Stimulated activated CD4-positive, alpha-beta T cell treated with anti-CD3 and anti-CD28 coated beads, Interleukin-12 subunit alpha, Interleukin-12 subunit beta, amount 100 ng/mL, for 48 hours (primary cell): ENCODE measurements around the gene CCSER1.
"Not testable (repeated sequence)": the region's sequence is repeated elsewhere in the genome, so short reads cannot be mapped to it uniquely, and the experiment has no call there.

Experiments
- DNase-seq, 3 donors: peaks; one replicate each; pipeline ENCODE4 v3.0.0-alpha.2; 2020; ENCODE audit warnings: low read depth in 2 of 3, low spot score in 1 of 3

The CCSER1 gene

DNA sequence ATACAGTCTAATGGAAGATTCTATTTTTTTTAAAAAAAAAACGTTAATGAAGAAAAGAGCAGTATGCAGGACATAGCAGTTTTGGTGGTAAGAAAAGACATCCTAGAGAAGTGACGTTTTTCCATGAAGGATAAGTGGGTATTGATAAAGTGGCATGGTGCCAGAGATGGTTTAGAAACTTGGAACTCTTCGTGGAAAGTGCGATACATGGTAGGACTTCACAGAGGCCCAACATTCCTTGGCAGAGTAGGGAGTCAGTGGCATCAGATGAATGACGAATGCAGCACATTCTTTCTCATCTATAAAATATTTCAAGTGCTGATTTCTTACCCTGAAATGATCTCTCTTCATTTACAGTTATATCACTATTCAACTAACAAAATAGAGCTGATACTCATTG lies 298.7 kb downstream of the CCSER1 start:
- DNase-seq = no peak

DNA sequence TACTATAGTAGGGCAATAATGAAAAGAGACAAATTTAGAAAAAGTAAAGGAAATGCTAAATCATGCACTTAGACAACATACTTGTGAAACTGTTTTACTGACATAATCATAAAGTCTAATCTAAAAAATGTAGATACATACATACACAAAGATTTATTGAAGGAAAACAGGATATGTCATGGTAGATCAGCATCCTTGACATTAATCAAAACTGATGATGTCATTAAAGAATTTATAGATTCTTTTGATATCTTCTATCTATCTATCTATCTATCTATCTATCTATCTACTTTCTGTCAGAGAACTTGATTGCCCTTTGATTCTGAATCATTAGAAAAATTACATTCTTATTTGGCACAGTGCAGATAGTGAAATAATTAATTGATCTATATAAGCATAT lies 311.3 kb downstream of the CCSER1 start:
- no peak for DNase-seq

DNA sequence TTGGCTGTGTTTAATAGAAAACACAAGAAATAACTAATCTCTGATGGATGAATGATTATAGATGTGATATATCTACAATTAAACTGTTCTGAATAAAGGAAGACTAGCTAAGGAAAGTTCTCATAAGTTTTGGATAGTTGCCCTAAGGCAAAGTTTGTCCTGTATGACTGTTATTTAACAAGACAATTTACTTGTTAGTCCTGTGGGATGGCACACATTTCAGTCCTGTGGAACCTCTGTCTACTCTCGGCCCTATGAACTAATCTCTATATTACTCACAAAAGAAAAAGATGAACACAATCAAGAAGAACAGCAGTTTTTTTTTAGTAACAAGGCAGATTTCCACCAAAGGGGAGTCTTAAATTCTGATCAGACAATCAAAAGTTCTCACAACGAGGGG lies 314.6 kb downstream of the CCSER1 start:
- no peak for DNase-seq

DNA sequence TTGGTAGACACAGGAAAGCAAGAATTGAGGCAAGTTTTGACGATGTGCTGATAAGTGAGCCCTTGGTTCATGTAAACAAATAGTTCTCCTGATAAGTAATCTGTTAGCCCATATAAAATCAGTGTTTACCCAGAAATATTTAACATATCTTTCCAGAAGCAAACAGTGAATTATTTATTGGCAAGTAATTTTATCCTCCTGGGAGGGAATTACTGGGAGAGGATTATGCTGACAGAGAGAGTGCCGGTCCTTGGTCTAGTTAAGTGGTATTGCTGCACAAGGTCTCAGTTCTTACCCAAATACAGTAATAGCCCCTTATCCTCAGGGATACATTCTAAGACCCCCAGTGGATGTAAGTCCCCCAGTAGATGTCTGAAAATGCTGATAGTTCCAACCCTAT lies 315.4 kb downstream of the CCSER1 start:
- no peak for DNase-seq

DNA sequence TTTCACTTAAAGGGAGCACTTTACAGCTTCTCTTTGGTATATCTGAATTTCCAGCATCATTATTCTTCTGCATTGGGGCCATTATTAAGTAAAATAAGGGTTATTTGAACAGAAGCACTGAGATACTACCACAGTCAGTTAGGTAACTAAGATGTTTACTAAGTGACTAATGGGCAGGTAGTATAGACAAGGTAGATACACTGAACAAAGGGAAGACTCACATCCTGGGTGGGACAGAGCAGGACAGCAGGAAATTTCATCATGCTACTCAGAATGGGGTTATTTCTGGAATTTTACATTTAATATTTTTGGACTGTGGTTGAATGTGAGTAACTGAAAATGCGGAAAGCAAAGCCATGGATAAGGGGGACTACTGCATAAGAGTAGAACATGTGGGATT lies 316.0 kb downstream of the CCSER1 start:
- DNase-seq = no peak

DNA sequence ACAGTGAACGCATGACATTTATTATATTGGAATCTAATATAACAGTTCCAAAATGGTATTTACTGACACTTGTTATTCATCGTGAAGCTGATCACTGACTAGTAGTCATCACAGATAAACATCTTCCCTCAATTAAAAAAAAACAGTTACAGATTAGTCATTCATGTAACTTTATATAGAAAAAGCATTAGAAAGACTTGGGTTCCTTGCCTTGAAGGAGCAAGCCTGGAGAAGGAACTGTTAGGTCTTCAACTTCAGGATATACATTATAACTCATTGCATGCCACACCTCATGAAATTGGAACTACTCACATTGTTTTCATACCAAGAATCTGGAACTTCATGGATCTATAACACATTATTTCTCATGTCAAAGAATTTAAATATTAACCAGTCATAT lies 317.7 kb downstream of the CCSER1 start:
- no peak for DNase-seq

DNA sequence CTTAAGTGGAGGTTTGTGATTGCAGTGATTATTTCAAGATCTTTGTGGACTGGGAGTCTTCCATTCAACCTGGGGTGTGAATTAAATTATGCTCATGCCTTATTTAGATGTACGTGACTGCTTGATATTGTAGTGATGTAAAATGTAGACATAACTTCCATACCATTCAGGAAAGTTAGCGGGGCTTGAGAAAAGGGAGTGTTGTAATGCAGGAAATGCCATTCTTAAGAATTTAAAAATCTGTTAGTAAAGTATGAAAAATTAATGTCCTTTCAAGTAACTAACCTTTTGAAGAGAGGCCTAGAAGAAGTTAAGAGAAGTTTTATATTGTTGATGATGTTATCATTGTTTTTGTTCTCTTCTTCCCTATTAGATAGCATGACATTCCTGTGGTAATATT lies 318.2 kb downstream of the CCSER1 start:
- no peak for DNase-seq

DNA sequence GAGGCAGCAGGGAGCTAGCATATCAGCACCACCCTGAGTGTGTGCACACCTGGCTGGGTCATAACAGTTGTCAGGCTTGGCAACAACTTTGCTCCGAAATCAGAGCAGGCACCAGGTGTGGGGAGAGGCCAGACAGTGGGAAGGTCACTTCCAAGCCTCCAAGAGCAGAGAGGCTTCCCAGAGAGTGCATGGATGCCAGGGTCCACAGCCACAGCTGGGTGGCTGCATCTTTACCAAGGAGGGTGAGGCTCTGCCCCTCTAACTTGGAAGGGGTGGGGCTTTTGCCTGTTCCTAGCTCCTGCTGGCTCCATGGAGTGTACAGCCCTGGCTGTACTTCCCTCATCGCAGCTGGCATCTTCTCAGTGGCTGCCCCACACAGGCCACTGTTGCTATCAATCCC lies 322.4 kb downstream of the CCSER1 start:
- DNase-seq = no peak

DNA sequence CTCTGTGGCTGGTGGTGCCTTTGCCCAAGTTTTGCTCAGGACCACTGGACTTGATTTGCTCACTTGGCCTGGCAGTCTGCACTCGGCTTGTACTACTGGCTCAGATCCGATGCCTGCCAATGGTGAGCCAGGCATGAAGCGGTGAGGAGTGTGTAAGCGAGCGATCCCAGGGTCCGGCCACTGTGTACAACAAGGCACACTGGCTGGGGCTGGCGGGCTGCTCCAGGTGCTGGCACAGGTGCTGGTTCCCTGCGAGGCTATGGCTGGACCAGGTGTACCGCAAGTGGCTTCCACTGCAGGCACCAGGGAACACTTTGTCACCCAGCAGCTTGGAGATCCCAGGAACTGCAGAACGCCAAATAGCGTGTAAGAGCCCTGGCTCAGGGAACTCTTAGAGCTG lies 329.7 kb downstream of the CCSER1 start:
- DNase-seq = no peak

DNA sequence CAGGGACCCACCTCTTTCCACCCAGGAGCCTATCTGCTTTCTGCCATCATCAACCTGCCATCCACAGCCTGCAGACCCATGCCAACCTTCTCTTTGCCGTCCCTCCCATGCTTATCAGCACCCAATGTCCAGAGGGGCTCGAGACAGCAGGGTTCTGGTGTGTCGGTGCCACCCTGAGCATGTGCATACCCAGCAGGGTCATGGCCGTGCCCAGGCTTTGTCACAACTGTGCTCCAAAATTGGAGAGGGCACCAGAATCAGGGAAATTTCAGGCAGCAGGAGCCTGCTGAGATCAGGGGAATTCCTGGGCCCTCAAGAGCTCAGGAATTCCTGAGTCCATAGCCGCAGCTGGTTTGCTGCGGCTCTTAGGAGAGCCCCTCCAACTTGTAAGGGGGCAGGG lies 330.6 kb downstream of the CCSER1 start:
- DNase-seq = no peak

DNA sequence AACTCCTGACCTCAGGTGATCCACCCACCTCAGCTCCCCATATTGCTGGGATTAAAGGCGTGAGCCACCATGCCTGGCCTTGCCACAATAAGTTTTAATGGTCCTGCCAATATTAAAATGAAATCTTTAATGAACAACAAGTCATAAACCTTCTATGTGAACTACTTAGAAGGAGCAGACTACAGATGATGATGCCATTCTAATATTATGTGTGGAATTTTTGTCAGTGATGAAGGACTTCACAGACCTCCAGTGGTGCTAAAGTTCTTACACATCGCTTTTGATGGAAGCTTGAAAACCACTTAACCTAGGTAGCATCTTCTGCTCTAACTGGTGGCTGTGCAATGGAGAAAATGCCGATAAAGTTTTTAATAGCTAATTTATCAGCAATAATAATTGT lies 331.4 kb downstream of the CCSER1 start:
- DNase-seq = no peak

DNA sequence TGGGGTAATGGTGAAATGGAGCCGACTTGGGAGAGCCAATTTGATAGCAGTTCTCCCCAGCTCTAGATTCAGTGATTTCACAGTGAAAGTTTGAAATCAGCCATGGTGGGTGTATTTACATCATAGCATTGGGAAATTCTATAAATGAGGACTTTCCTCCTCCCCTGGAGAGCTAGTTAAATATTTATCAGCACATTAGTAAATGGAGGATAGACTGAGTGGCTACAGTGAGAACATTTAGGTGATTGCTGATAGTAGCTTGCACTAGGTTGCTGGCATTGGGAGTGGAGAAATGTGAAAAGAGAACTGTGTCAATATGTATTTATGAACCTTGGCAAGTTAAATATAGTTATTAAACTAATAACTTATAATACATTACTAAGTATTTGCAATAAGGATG lies 347.3 kb downstream of the CCSER1 start:
- no peak for DNase-seq

DNA sequence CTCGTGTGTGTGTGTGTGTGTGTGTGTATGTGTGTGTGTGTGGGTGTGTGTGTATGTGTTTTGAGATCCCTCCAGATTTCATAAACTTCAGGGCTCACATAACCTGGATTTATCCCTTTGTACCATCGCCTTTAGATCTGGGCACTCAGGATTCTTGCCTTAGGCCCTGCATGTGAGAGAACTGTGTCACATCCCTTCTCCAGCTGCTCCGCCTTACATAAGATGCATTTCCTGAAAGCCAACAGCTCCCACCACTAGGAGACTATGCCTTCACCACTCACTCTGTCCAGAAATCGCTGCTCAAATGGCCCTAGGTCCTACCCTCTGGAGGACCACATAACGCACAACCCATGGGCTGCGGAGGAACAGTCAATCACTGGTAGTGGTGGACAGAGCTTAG lies 348.8 kb downstream of the CCSER1 start:
- DNase-seq = no peak

DNA sequence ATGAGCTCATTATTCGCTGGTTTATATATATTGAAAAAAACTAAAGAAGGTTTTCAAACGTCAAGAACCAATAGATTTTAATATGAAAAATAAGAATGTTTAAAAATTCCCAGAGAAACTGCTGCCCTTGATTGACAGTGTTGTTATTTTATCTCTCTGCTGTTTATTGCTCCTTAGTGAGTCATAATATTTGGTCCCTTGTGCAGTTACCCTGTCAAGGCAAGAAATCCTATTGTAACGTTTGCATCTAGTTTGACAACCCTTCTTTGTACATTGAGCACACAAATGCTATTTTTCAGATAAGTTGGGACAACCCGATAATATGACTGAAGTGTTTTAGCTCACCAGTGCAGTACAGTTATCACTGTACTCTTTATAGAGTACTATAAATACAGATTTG lies 349.4 kb downstream of the CCSER1 start:
- no peak for DNase-seq

DNA sequence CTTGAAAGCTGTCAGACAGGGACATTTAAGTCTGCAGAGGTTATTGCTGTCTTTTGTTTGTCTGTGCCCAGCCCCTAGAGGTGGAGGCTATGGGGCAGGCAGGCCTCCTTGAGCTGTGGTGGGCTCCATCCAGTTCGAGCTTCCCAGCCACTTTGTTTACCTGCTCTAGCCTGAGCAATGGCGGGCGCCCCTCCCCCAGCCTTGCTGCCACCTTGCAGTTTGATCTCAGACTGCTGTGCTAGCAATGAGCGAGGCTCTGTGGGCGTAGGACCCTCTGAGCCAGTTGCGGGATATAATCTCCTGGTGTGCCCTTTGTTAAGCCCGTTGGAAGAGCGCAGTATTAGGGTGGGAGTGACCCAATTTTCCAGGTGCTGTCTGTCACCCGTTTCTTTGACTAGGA lies 357.7 kb downstream of the CCSER1 start:
- not testable (repeated sequence) for DNase-seq

DNA sequence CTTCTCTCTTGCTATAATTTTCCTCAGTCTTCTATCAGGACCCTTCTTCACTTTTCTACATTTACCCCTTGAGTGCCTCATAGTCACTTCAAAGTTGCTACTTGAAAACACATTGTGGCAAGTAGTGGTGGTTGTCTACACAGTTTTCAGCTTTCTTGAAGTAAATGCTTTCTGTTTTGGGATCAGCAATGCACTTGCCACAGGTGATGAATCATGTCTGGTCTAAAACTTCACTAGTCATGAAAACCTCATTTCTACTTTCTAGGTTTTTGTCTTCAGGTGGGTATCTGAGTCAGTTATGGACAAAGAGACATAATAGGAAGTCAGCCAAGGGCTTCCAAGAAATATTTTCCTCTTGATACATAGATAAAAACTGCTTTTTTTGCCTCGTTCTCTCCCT lies 359.2 kb downstream of the CCSER1 start:
- no peak for DNase-seq

DNA sequence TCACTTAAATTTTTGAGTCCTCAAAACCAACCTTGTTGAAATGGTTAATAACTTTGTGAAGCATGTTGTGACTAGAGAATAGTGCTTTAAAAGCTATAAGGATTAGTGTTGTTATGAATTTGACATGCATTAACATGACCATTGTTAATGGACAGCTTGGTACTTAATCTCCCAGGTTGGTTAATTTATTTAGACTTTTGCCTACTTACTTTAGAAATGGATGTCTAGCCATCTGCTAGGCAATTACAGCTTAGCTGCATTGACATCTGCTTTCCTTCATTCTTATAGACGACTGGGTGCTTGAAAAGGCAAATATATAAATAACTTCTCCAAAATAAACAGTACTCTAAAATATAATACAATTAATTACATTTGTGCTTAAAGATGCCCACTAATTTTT lies 368.0 kb downstream of the CCSER1 start:
- DNase-seq = no peak

DNA sequence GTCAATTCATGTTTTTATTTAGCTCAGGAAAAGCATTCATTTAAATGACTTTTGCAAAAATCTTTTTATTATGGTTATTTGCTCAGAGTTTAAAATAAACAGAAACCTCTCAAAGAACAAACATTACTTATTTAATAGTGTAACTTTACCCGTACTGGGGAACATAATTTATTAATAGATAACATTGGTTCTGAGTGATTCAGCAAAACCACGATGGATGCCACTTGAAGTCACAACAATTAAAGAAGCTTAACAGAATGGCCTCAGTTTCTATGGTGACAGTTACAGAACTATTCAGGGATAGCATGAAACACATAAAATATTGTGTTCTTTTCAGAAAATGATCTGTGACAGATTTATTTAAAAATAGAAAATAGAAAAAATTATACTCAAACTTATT lies 368.7 kb downstream of the CCSER1 start:
- no peak for DNase-seq

DNA sequence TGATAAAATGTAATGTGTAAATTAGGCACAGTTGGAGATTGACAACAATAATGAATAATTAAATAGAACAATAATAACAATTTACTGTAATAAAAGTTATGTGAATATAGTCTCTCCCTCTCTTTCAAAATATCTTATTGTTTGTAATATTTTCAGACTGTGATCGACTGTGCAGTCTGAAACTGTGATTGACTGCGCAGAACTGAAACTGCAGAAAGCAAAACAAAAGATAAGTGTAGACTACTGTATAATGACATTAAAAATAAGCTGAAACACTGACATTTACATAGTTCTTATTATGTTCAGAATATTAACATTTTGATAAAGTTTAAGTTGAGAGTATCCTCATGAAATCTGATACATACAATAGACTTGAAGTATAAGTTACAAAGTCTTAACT lies 371.0 kb downstream of the CCSER1 start:
- DNase-seq = no peak

DNA sequence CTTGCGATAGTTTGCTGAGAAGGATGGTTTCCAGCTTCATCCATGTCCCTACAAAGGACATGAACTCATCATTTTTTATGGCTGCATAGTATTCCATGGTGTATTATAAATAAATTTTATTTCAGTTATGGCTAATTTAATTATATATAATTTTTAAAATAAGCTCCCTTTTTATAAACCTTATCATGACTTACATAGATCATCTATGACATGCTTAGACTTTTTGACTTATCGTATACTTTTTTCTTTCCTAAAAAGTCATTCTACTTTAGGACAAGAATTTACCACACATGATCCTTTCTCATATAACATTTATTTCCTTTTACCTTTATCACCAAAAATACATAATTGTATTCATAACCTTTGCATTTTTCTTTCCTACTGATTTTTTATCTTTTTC lies 376.5 kb downstream of the CCSER1 start:
- no peak for DNase-seq

DNA sequence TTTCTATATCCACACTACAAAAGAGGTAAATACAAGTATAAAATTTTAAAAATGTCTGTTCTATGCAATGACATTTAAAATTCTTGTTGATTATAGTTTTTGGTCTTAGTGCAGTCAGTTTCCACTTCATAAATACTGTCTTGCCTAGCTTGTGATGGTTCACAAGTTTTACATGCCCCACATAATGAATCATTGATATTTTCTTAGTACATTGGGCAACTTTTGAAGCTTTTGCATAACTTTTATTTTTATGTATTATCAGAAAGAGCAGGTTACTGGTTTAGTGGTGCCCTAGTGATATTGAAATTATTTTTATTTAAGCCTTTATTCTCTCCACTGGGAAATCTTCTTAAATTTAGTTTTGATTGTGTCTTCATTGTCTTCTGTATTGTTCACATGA lies 388.0 kb downstream of the CCSER1 start:
- DNase-seq = no peak

DNA sequence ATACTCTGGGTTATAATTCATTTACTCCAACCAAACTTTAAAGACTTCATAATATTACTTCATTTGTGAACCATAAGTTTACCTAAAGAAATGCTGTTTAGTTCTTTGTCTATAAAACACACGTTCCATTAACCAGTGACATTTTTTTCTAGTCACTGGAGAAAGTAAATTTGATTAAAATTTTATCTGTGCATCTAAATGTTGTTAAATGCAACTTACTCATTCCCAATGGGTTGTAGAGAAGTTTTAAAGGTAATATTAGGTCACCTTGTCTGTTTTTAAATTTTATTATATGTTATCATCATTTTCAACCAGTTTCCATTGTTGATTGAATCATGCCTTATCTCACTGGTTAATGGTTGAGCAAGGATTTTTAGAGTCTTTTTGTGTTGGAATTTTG lies 401.4 kb downstream of the CCSER1 start:
- no peak for DNase-seq

DNA sequence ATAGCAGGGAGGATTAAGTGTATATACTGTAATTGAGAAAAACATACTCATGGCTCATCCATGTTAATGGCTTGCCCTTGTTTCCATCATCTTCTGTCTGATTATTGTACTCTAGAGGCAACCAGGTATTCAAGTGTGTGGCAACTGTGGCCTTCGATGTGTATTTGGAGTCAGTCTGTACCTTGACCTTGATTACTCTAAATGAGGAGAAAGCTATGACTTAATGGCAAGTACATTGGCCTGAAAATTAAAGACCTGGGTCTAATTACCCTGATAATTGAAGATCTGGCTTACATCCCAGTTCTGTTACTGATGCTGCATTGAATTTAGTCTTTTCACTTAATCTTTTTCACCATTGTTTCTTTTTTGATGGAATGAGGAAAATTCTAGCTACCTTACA lies 409.2 kb downstream of the CCSER1 start:
- no peak for DNase-seq

DNA sequence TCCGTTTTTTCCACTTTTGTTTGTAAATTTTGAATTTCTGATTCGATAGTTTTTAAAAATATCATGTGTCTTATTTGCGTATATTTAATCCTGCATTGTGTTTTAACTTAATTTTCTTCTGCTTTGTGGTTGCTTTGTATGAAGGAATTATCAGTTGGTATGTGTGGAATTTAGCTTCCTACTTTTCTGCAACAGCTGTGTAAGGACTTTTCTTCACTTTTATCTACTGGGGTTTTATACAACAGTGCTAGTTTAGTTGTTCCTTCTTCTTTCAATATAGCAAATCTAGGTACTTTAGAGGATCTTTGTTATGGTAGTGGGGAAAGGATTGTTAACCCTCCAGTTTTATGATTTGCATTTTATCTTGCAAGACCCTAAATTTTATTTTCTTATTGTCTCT lies 410.3 kb downstream of the CCSER1 start:
- no peak for DNase-seq
